SK-N-SH treated with all-trans-retinoic acid at 6 μM for 48 hours (cell line): Measurements from ENCODE around the gene IQCM.

ENCODE experiments used
- ARNTL ChIP-seq: fragments of 450-650 bp; formaldehyde crosslinking; IDR thresholded peaks from 2 replicates; pipeline ENCODE4 v1.5.0; 2020; ENCODE audit warnings: low read depth, mild to moderate bottlenecking, moderate library complexity, borderline replicate concordance
- BACH2 ChIP-seq: fragments of 250-450 bp; sonication (Bioruptor Pico); IDR thresholded peaks from 2 replicates; pipeline ENCODE4 v1.9.0; 2021; ENCODE audit warnings: mild to moderate bottlenecking, borderline replicate concordance
- GLIS3 ChIP-seq: fragments of 250-450 bp; sonication (Bioruptor Pico); IDR thresholded peaks from 2 replicates; pipeline ENCODE4 v1.5.0; 2020; ENCODE audit warnings: mild to moderate bottlenecking, moderate library complexity
- OSR1 ChIP-seq: fragments of 250-450 bp; sonication (Bioruptor Pico); IDR thresholded peaks from 2 replicates; pipeline ENCODE4 v1.8.0; 2022; ENCODE audit warnings: moderate library complexity, mild to moderate bottlenecking, inconsistent platforms
- PPARA ChIP-seq: fragments of 250-450 bp; sonication (Bioruptor Pico); IDR thresholded peaks from 2 replicates; pipeline ENCODE4 v1.5.0; 2020; ENCODE audit warnings: mild to moderate bottlenecking, borderline replicate concordance
- RARB ChIP-seq: fragments of 250-450 bp; sonication (Bioruptor Pico); IDR thresholded peaks from 2 replicates; pipeline ENCODE4 v1.8.0; 2021; ENCODE audit warnings: mild to moderate bottlenecking, moderate library complexity
- SNAI2 ChIP-seq: fragments of 250-450 bp; sonication (Bioruptor Pico); IDR thresholded peaks from 2 replicates; pipeline ENCODE4 v1.5.0; 2020; ENCODE audit warnings: mild to moderate bottlenecking, moderate library complexity
- ZFP3 ChIP-seq: fragments of 250-450 bp; sonication (Bioruptor Pico); IDR thresholded peaks from 2 replicates; pipeline ENCODE4 v1.5.0; 2020; ENCODE audit warnings: mild to moderate bottlenecking, moderate library complexity
- ZNF565 ChIP-seq: fragments of 450-650 bp; formaldehyde crosslinking; conservative IDR thresholded peaks from 2 replicates; pipeline ENCODE4 v1.5.0; 2020; ENCODE audit warnings: low read depth, mild to moderate bottlenecking, moderate library complexity
- TF ChIP-seq, protein P1 (sequence below): fragments of 250-450 bp; sonication (Bioruptor Pico); IDR thresholded peaks from 2 replicates; pipeline ENCODE4 v1.8.0; 2020; ENCODE audit warnings: mild to moderate bottlenecking, moderate library complexity, borderline replicate concordance
- TF ChIP-seq, protein P2 (sequence below): fragments of 250-450 bp; sonication (Bioruptor Pico); IDR thresholded peaks from 2 replicates; pipeline ENCODE4 v1.8.0; 2021; ENCODE audit warnings: low read depth, mild to moderate bottlenecking, moderate library complexity, borderline replicate concordance

DNA sequence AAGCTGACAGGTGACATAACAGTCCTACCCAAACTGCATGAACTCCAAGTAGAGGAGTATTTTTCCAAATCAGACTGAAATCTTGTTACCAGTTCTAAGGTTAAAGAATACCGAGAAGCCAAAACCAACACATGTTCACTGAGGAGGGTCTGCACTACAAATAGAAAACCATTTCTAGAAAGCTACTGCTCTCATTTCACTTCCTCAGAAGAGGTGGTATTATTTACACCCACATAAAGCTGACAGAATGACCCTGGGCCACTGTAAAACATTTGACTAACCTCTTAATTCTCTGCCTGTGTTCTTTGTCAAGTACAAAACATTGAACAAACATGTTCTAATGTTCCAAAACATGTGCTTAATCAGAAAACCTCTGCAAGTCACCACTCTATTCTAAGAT lies 95.8 kb downstream of the IQCM start:
- TF ChIP-seq ARNTL (no peak), RARB (no peak), GLIS3 (no peak), ZFP3 (CRISPR knock-in tag) (no peak), BACH2 (no peak), OSR1 (no peak), PPARA (CRISPR knock-in tag) (no peak), SNAI2 (no peak), ZNF565 (CRISPR knock-in tag) (no peak)
- TF ChIP-seq, protein P1, sequence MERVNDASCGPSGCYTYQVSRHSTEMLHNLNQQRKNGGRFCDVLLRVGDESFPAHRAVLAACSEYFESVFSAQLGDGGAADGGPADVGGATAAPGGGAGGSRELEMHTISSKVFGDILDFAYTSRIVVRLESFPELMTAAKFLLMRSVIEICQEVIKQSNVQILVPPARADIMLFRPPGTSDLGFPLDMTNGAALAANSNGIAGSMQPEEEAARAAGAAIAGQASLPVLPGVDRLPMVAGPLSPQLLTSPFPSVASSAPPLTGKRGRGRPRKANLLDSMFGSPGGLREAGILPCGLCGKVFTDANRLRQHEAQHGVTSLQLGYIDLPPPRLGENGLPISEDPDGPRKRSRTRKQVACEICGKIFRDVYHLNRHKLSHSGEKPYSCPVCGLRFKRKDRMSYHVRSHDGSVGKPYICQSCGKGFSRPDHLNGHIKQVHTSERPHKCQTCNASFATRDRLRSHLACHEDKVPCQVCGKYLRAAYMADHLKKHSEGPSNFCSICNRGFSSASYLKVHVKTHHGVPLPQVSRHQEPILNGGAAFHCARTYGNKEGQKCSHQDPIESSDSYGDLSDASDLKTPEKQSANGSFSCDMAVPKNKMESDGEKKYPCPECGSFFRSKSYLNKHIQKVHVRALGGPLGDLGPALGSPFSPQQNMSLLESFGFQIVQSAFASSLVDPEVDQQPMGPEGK (CRISPR knock-in tag) = no peak
- TF ChIP-seq, protein P2, sequence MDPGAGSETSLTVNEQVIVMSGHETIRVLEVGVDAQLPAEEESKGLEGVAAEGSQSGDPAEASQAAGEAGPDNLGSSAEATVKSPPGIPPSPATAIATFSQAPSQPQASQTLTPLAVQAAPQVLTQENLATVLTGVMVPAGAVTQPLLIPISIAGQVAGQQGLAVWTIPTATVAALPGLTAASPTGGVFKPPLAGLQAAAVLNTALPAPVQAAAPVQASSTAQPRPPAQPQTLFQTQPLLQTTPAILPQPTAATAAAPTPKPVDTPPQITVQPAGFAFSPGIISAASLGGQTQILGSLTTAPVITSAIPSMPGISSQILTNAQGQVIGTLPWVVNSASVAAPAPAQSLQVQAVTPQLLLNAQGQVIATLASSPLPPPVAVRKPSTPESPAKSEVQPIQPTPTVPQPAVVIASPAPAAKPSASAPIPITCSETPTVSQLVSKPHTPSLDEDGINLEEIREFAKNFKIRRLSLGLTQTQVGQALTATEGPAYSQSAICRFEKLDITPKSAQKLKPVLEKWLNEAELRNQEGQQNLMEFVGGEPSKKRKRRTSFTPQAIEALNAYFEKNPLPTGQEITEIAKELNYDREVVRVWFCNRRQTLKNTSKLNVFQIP (CRISPR knock-in tag) = no peak
